Neural progenitor cell (in vitro differentiated cells): ENCODE data around the gene SIL1. TPM values are rescaled to one million over a fixed set of nuclear protein-coding genes. Genes with fewer than 3 reads are reported as not detected.

Experiments used
- DNase-seq: peaks from one replicate; pipeline ENCODE4 v3.0.0-alpha.2; 2016; ENCODE audit warnings: low spot score
- H2AFZ ChIP-seq: fragments of 200-600 bp; sonication (generic); replicated peaks from 2 replicates; pipeline ENCODE4 v1.6.1; 2016; ENCODE audit warnings: antibody characterized with exemption
- H3F3A ChIP-seq: fragments of 200-600 bp; sonication (generic); 2 replicates; pipeline ENCODE4 v1.6.1; 2016; ENCODE audit warnings: antibody characterized with exemption, low read depth
- H3K27ac ChIP-seq: fragments of 200-600 bp; sonication (generic); 2 replicates; pipeline ENCODE4 v1.5.1; 2016; ENCODE audit warnings: mild to moderate bottlenecking
- H3K27me3 ChIP-seq: fragments of 200-600 bp; sonication (generic); 2 replicates; pipeline ENCODE4 v1.6.1; 2016; ENCODE audit warnings: mild to moderate bottlenecking, moderate library complexity
- H3K36me3 ChIP-seq: fragments of 200-600 bp; sonication (generic); 2 replicates; pipeline ENCODE4 v1.5.1; 2016
- H3K4me1 ChIP-seq: fragments of 200-600 bp; sonication (generic); 2 replicates; pipeline ENCODE4 v1.6.1; 2016; ENCODE audit warnings: mixed run types
- H3K4me2 ChIP-seq: fragments of 200-600 bp; sonication (generic); 2 replicates; pipeline ENCODE4 v1.6.1; 2016
- H3K4me3 ChIP-seq: fragments of 200-600 bp; sonication (generic); 2 replicates; pipeline ENCODE4 v1.5.1; 2016
- H3K79me2 ChIP-seq: fragments of 200-600 bp; sonication (generic); 2 replicates; pipeline ENCODE4 v1.6.1; 2016; ENCODE audit warnings: low read depth
- H3K9ac ChIP-seq: fragments of 200-600 bp; sonication (generic); 2 replicates; pipeline ENCODE4 v1.6.1; 2016
- H3K9me3 ChIP-seq: fragments of 200-600 bp; sonication (generic); 2 replicates; pipeline ENCODE4 v1.5.1; 2016; ENCODE audit warnings: low read depth
- H4K20me1 ChIP-seq: fragments of 200-600 bp; sonication (generic); 2 replicates; pipeline ENCODE4 v1.6.1; 2016; ENCODE audit warnings: low read depth
- H3K27ac Mint-ChIP-seq: 3 replicates; pipeline ENCODE4 v1.8.0; 2021; ENCODE audit warnings: mixed read lengths
- H3K27me3 Mint-ChIP-seq: 2 replicates; pipeline ENCODE4 v1.8.0; 2022; ENCODE audit warnings: low read depth, mild to moderate bottlenecking, inconsistent platforms, moderate library complexity, mixed read lengths; ENCODE audit not compliant: insufficient read depth
- H3K36me3 Mint-ChIP-seq: 3 replicates; pipeline ENCODE4 v1.8.0; 2021; ENCODE audit warnings: mixed read lengths
- H3K4me1 Mint-ChIP-seq: 3 replicates; pipeline ENCODE4 v1.8.0; 2021; ENCODE audit warnings: mixed read lengths
- H3K4me3 Mint-ChIP-seq: 3 replicates; pipeline ENCODE4 v1.8.0; 2021; ENCODE audit warnings: mild to moderate bottlenecking, moderate library complexity, mixed read lengths
- H3K9me3 Mint-ChIP-seq: 3 replicates; pipeline ENCODE4 v1.8.0; 2020; ENCODE audit warnings: mixed read lengths
- EZH2 ChIP-seq: fragments of 200-600 bp; sonication (generic); IDR thresholded peaks from 2 replicates; pipeline ENCODE4 v1.6.1; 2017; ENCODE audit warnings: antibody characterized with exemption, mild to moderate bottlenecking, moderate library complexity
- EZH2phosphoT487 ChIP-seq: fragments of 200-600 bp; sonication (generic); IDR thresholded peaks from 2 replicates; pipeline ENCODE4 v1.6.1; 2017; ENCODE audit warnings: antibody characterized with exemption
- total RNA-seq: library from RNA; depleted of rRNA; stranded (reverse); fragments of >200 nt; gene quantifications from 2 replicates; pipeline ENCODE4 v1.2.3, GENCODE V29; 2015; ENCODE audit warnings: low replicate concordance
- TF ChIP-seq, protein P1 (sequence below): fragments of 200-600 bp; sonication (generic); IDR thresholded peaks from 2 replicates; pipeline ENCODE4 v1.5.1; 2017; ENCODE audit warnings: antibody characterized with exemption, mild to moderate bottlenecking

The SIL1 gene
- total RNA-seq, 1 donor from 2014 or later = 5.5 TPM

DNA sequence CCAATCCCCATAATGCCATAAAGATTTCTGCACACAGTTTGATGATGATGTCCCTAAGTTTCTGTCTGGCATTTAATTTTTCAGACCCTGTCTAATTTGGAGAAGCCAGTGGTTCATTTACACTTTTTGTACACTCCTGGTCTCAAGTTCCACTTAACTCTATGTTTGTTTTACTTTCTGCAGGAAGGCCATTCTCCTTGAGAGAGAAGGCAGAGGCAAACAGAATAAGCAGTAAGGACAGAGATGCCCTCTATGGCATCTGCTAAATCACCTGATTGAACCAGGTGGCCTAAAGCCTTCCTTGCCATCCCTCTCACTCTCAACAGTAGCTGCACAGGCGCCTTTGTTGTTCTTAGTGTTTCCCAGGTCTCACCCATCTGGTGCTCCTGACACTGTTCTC lies 236.9 kb downstream of the SIL1 start:
- Histone ChIP-seq H3K9ac (no peak overlapping the region), H3F3A (peaks cover 51% of the 10 kb centered on the region), H3K79me2 (no peaks in the 10 kb centered on the region), H3K4me2 (peak overlapping the region; percentile 36), H2AFZ (no peak overlapping the region), H3K9me3 (no peaks in the 10 kb centered on the region), H3K27ac (no peak overlapping the region), H3K36me3 (no peaks in the 10 kb centered on the region), H3K4me3 (no peak overlapping the region), H3K4me1 (peaks cover 50% of the 10 kb centered on the region), H3K27me3 (peaks cover 4% of the 10 kb centered on the region), H4K20me1 (peaks cover 34% of the 10 kb centered on the region)
- DNase-seq = no peak
- TF ChIP-seq EZH2phosphoT487 = no peak
- TF ChIP-seq, protein P1, sequence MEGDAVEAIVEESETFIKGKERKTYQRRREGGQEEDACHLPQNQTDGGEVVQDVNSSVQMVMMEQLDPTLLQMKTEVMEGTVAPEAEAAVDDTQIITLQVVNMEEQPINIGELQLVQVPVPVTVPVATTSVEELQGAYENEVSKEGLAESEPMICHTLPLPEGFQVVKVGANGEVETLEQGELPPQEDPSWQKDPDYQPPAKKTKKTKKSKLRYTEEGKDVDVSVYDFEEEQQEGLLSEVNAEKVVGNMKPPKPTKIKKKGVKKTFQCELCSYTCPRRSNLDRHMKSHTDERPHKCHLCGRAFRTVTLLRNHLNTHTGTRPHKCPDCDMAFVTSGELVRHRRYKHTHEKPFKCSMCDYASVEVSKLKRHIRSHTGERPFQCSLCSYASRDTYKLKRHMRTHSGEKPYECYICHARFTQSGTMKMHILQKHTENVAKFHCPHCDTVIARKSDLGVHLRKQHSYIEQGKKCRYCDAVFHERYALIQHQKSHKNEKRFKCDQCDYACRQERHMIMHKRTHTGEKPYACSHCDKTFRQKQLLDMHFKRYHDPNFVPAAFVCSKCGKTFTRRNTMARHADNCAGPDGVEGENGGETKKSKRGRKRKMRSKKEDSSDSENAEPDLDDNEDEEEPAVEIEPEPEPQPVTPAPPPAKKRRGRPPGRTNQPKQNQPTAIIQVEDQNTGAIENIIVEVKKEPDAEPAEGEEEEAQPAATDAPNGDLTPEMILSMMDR = no peak
- TF ChIP-seq EZH2 = no peak
- Mint-ChIP-seq H3K4me1 (peaks cover 58% of the 10 kb centered on the region), H3K27me3 (peaks cover 12% of the 10 kb centered on the region), H3K36me3 (no peaks in the 10 kb centered on the region), H3K9me3 (no peaks in the 10 kb centered on the region), H3K4me3 (no peak overlapping the region), H3K27ac (peak overlapping the region; percentile 7)

DNA sequence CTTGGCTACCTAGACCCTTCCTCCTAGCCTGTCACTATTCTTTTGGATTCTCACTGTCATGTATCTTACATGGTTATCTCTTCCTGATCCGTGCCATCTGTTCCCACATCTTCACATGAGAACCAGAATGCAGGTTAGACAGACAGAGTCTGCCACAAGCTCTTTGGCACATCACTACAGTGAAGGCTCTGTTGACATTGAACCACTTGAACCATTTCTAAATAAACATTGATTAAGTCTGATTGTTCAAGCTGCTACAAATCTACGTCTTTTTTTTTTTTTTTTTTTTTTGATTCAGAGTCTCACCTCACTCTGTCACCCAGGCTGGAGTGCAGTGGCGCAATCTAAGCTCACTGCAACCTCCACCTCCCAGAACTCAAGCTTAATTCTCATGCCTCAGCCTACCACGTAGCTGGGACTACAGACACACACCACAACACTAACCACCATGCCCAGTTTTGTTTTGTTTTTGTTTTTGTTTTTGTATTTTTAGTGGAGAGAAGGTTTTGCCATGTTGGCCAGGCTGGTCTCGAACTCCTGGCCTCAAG lies 237.9 kb downstream of the SIL1 start:
- no peak overlapping the region for H3K4me3 ChIP-seq
- DNase-seq = no peak
- H3K4me1 Mint-ChIP-seq = peaks cover 57% of the 10 kb centered on the region
- H3K9ac ChIP-seq = no peak overlapping the region
- H3K9me3 ChIP-seq = no peaks in the 10 kb centered on the region
- TF ChIP-seq, protein P1 = no peak
- TF ChIP-seq EZH2phosphoT487 (no peak), EZH2 (no peak)
- peaks cover 32% of the 10 kb centered on the region for H4K20me1 ChIP-seq
- no peaks in the 10 kb centered on the region for H3K79me2 ChIP-seq
- H2AFZ ChIP-seq = no peak overlapping the region
- peaks cover 44% of the 10 kb centered on the region for H3F3A ChIP-seq
- H3K27ac ChIP-seq = no peak overlapping the region
- H3K27ac Mint-ChIP-seq = no peak overlapping the region
- no peaks in the 10 kb centered on the region for H3K36me3 Mint-ChIP-seq
- H3K4me1 ChIP-seq = peaks cover 51% of the 10 kb centered on the region
- H3K36me3 ChIP-seq = no peaks in the 10 kb centered on the region
- peaks cover 4% of the 10 kb centered on the region for H3K27me3 ChIP-seq
- no peaks in the 10 kb centered on the region for H3K9me3 Mint-ChIP-seq
- H3K27me3 Mint-ChIP-seq = peaks cover 13% of the 10 kb centered on the region
- H3K4me3 Mint-ChIP-seq = no peak overlapping the region
- H3K4me2 ChIP-seq = no peak overlapping the region

DNA sequence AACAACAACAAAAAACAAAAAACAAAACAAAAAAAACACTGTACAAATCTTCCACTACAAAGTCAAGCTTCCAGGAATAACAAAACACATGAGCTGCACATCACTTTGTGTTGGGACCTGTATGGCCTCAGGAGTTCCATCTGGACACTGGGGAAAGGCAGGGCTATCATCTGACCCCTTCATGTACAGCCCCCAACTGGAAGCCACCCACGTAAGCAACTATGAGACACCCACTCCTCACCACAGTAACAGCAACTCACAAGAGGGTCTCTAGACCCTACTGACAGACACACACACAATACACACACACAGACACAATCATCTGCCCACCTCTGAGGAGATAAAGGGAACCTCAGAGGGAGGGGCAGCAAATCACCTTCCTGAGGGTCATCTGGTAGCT lies 241.4 kb downstream of the SIL1 start:
- H3K4me1 ChIP-seq = peaks cover 48% of the 10 kb centered on the region
- no peaks in the 10 kb centered on the region for H3K36me3 Mint-ChIP-seq
- H3K27ac Mint-ChIP-seq = peak overlapping the region; percentile 74
- H3K27me3 Mint-ChIP-seq = peaks cover 16% of the 10 kb centered on the region
- TF ChIP-seq, protein P1 = no peak
- TF ChIP-seq EZH2phosphoT487 = no peak
- no peaks in the 10 kb centered on the region for H3K36me3 ChIP-seq
- no peak overlapping the region for H3K4me2 ChIP-seq
- no peaks in the 10 kb centered on the region for H3K79me2 ChIP-seq
- no peak overlapping the region for H3K9ac ChIP-seq
- H3K9me3 Mint-ChIP-seq = no peaks in the 10 kb centered on the region
- peaks cover 11% of the 10 kb centered on the region for H3F3A ChIP-seq
- no peak overlapping the region for H2AFZ ChIP-seq
- H3K27ac ChIP-seq = no peak overlapping the region
- no peak overlapping the region for H3K4me3 Mint-ChIP-seq
- H4K20me1 ChIP-seq = peaks cover 13% of the 10 kb centered on the region
- H3K4me1 Mint-ChIP-seq = peaks cover 57% of the 10 kb centered on the region
- no peak for DNase-seq
- peaks cover 4% of the 10 kb centered on the region for H3K27me3 ChIP-seq
- H3K9me3 ChIP-seq = no peaks in the 10 kb centered on the region
- H3K4me3 ChIP-seq = no peak overlapping the region
